Liver (tissue), 3 donors: ENCODE data around the gene CSMD2.

ENCODE experiments used
- CTCF ChIP-seq: fragments of 150-350 bp; IDR thresholded peaks from 2 replicates; pipeline ENCODE4 v1.5.1; 2017; ENCODE audit warnings: improper control_type of control experiment, low read depth, low read length; ENCODE audit not compliant: missing input control
- EGR1 ChIP-seq, 2 donors: IDR thresholded peaks; 2 replicates each; pipeline ENCODE4 v1.6.1; 2016 to 2018; ENCODE audit warnings: antibody characterized with exemption in 2 of 2, low read depth in 2 of 2
- GABPA ChIP-seq, 2 donors: IDR thresholded peaks in 1 of 2; conservative IDR thresholded peaks in 1 of 2; 2 replicates each; pipeline ENCODE4 v1.6.1; 2016; ENCODE audit warnings: antibody characterized with exemption in 2 of 2, mild to moderate bottlenecking in 1 of 2, moderate library complexity in 1 of 2
- NR2F2 ChIP-seq: IDR thresholded peaks from 2 replicates; pipeline ENCODE4 v1.6.1; 2016; ENCODE audit warnings: antibody characterized with exemption
- RXRA ChIP-seq, 2 donors: IDR thresholded peaks; 2 replicates each; pipeline ENCODE4 v1.6.1; 2017 to 2018; ENCODE audit warnings: antibody characterized with exemption in 2 of 2, mild to moderate bottlenecking in 1 of 2
- TF ChIP-seq, protein P1 (sequence below): IDR thresholded peaks from 2 replicates; pipeline ENCODE4 v1.6.1; 2016; ENCODE audit warnings: antibody characterized with exemption
- TF ChIP-seq, protein P2 (sequence below): IDR thresholded peaks from 2 replicates; pipeline ENCODE4 v1.6.1; 2016; ENCODE audit warnings: antibody characterized with exemption
- donor health status: healthy.
- donor health status: healthy.

- TF ChIP-seq, protein P1, sequence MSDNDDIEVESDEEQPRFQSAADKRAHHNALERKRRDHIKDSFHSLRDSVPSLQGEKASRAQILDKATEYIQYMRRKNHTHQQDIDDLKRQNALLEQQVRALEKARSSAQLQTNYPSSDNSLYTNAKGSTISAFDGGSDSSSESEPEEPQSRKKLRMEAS = no peak
- TF ChIP-seq CTCF (no peak), GABPA (IDR thresholded peaks at IDR 0.05 in 1 of 2, conservative IDR thresholded peaks at IDR 0.05 in 1 of 2) (no peak), NR2F2 (no peak), EGR1 (IDR thresholded peaks at IDR 0.05; ENCODE audit: low read depth in 2 of 2) (no peak), RXRA (IDR thresholded peaks at IDR 0.05) (no peak)
- TF ChIP-seq, protein P2, sequence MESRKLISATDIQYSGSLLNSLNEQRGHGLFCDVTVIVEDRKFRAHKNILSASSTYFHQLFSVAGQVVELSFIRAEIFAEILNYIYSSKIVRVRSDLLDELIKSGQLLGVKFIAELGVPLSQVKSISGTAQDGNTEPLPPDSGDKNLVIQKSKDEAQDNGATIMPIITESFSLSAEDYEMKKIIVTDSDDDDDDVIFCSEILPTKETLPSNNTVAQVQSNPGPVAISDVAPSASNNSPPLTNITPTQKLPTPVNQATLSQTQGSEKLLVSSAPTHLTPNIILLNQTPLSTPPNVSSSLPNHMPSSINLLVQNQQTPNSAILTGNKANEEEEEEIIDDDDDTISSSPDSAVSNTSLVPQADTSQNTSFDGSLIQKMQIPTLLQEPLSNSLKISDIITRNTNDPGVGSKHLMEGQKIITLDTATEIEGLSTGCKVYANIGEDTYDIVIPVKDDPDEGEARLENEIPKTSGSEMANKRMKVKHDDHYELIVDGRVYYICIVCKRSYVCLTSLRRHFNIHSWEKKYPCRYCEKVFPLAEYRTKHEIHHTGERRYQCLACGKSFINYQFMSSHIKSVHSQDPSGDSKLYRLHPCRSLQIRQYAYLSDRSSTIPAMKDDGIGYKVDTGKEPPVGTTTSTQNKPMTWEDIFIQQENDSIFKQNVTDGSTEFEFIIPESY = no peak
Measured at GRCh38 chr1:33815061-33815460, 350.0 kb downstream of the CSMD2 start.
